Testis (tissue), 2 donors: ENCODE measurements around the gene LIPK.

Experiments
- CTCF ChIP-seq, 3 experiments: fragments of 450-650 bp in 2 of 3; fragments of 200-600 bp in 1 of 3; sonication (generic) in 1 of 3; IDR thresholded peaks; one replicate each; pipeline ENCODE4 v1.5.1; 2016 to 2019; ENCODE audit warnings: antibody characterized with exemption in 3 of 3, mild to moderate bottlenecking in 2 of 3, moderate library complexity in 1 of 3
- POLR2A ChIP-seq: fragments of 450-650 bp; IDR thresholded peaks from one replicate; pipeline ENCODE4 v1.6.1; 2017; ENCODE audit warnings: antibody characterized with exemption, mild to moderate bottlenecking, moderate library complexity

GRCh38 chr10:88680958-88681357 is 25.1 kb upstream of the LIPK start:
- TF ChIP-seq POLR2A (no peak), CTCF (IDR thresholded peaks at IDR 0.05) (no peak)
